Eye (tissue), 1 donor: Measurements from ENCODE around the gene FAM120C.

Experiments
- DNase-seq: peaks from one replicate; pipeline ENCODE4 v3.0.0-alpha.2; 2015

FAM120C gene, protein sequence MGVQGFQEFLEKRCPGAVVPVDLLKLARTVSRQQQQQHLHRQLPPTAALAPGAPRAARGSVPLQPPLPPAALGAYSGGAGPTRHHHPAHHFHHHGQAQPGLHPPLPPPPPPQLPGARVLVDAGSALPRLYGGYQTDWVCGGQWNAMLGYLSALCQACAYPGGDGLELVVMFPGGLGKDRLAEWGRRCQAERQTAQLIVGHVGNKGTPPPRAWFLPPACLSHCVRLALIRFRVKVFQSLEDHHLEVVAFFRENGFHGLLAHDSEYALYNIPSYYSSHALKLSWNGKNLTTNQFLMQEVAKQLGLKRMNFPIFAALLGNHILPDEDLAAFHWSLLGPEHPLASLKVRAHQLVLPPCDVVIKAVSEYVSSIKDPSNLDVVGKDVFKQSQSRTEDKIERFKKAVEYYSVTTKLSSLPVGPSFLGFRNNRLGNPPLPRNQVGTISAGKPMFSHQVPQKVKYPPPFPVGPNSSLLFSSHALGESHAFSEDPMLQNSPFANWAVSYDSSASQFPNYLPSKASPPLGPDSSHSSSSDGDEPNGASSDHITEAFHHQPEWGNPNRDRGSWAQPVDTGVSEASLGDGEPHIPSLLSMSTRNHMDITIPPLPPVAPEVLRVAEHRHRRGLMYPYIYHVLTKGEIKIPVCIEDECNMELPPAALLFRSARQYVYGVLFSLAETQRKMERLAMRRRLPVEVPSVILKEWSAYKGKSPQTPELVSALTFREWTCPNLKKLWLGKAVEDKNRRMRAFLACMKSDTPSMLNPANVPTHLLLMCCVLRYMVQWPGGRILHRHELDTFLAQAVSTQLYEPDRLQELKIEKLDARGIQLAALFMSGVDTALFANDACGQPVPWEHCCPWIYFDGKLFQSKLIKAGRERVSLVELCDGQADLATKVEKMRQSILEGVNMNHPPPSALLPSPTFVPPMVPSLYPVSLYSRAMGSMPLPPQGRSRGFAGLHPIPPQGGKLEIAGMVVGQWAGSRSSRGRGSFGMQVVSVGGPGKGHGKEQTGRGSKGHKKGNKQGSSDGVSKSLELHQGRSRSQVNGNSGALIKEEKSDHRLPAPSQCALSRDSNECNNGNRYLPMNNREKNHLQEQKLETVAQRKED

DNA sequence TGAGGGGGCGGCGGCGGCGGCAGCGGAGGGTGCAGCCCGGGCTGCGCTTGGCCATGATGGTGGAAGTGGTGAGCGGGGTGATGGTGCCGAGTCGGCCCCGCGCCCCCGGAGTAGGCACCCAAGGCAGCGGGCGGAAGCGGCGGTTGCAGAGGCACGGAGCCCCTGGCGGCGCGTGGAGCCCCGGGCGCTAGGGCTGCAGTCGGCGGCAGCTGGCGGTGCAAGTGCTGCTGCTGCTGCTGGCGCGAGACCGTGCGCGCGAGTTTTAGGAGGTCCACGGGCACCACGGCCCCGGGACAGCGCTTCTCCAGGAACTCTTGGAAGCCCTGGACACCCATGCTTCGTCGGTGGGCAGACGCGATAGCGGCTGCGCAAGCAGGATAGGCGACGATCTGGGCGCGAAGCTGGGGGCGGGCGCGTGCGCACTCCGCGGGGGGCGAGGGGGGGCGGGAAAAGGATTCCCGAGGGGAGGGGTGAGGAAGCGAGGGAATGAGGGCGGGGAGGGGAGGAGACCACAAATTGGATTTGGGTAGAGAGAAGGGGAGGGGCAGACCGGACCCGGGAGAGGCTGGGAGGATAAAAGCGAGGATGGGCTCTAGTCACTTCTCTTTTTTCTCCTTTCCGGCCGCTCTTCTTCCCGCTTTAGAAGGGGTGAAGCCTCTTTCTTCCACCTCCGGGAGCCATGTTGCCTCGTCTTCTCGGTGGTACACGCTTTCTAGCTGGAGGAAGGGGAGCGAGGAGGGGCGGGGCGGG lies at the start of gene FAM120C:
TSS of gene FAM120C (minus strand) at position 391 of the 750 bp plus-strand sequence. CDS start at position 335, 56 bp downstream.
- DNase-seq, result peak; percentile 90

DNA sequence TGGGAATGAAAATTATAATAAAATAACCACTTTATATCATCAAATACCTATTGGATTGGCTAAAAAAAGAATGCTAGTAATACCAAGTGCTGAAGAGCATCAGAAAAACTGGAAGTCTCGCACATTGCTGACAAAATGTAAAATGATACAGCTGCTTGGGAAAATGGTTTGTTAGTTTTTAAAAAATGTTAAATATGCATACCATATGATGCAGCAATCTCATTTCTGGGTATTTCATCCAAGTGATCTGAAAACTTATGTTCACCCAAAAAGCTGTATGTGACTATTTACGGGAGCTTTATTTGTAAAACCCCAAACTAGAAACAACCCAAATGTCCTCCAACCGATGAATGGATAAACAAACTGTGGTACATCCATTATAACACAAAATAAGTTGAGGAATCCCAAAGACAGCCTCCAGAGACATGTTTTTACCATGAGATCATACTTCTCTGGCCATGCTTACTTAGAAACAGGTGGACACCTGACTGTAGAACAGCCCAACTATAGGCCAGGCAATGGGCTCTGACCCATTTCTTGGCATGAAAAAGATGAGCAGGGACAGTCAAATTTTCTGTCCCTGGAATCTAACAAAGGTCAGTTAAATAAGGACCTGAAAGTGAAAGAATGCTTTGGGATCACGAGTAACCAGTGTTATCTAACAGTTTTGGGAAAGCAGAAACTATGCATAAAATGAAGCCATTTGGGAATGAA lies 47.5 kb upstream of the FAM120C start:
- DNase-seq, result no peak

DNA sequence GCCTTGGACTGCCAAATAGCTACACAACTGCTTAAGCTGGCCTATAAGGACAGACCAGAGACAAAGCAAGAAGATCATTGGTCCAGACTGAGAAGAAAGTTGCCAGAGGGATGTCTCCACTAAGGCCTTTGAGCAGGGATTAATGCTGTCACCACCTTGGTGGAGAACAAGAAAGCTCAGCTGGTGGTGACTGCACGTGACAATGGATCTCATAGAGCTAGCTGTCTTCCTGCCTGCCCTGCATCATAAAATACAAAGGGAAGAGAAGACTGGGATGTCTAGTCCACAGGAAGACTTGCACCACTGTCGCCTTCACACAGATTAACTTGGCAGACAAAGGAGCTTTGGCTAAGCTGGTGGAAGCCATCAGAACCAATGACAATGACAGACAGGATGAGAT lies 40.5 kb upstream of the FAM120C start:
- DNase-seq, result no peak

DNA sequence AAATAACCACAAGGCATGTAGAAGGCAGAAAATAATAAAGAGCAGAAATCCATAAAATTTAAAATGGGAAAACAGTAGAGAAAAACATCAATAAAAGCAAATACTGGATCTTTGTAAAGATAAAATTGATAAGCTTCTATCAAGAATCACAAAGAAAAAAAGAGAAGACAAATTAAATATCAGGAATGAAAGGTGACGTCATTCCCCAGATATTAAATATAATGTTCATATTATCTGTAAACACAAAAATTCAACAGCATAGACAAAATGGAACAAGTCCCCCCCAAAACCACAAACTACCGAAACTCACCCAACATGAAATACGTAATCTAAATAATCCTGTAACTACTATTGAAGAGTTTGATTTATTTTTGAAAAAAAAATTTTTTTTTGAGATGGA lies 30.5 kb upstream of the FAM120C start:
- DNase-seq, result no peak

DNA sequence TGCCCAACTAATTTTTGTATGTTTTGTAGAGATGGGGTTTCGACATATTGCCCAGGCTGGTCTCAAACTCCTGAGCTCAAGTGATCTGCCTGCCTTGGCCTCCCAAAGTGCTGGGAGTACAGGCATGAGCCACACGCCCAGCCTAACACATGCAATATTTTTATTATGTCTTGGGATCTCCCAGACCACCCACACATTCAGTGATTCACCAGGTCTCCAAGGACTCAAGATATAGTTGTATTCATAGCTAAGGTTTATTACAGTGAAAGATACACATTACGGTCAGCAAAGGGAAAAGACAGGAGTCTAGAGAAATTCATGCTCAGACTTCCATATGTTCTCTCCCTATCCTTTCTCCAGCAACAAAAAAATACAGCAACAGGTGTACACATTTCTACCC lies 25.5 kb upstream of the FAM120C start:
- DNase-seq, result no peak

DNA sequence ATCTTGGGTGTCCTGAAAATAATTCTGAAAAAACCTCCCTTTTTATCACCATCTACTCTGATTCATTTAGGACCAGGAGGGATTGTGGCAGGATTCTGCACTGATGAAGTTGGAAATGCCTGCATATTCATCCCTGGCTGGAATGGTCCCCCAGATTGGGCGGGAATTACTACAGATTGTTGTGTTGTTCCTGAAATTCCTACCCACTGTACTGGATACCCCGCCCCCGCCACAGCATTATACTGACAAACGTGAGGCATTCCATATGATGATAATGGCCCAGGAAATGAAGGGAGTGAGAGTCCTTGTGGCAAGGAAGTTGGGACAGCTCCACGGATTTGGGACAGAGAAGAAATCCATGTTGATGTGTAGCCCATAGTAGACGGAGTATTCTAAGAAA lies 15.2 kb upstream of the FAM120C start:
- no peak for DNase-seq

DNA sequence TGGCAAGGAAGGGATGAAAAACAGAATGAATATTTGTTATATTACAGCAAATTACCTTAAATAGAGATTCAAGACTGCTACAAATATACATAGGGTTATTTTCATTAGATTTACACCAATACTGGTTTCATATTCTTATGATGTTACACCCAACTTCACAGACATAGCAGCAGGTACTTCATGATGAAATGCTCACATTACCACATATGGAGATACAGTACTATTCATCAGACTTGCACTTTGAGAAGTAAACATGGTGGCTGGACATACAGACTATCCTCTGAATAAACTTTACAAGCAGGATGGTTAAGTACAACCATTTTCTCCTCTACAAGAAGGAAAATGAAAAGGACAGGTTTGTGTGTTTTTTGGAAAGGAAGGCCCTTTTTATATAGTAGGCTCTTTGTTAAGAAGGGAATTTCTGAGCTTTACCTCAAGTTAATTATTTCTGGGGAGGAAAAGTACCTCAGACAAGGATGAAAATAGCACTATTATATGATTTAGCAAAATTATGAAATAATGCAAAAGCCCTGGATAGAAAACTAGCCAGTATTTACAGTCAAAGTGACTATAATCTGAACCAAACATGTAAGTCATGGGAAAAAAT lies 12.0 kb upstream of the FAM120C start:
- DNase-seq, result no peak

DNA sequence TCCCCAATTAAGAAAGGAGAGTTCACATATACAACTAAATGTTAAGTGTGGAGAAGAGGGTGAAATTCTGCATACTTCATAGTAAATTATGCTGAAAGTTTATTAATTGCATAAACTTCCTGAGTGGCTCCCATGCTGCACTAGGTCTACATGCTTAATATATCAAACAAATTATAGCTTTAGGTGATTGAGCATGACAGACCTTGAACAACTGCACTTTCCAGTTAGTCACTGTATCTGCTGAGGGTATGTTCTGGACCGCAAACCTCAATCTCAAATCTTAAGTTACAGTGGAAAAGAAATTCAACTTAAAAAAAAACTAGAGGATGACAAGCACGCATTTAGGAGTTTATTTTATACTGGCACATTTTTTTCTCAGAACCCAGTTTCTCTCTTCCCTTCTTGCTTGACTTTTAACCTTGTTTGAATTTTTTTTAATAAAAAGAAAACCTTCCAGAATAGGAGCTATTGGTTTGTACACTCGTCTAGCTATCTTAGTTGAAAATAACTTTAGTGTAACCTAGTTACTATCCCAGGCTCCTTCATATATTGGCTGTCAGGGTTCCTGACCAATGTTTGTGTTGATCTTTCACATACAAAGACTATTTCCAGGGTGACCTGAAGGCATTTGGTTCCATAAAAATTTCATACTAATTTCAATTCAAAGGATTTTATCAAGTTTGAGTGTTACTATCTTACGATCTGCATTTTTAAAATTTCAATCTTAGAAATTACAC lies 10.2 kb upstream of the FAM120C start:
- DNase-seq, result no peak

DNA sequence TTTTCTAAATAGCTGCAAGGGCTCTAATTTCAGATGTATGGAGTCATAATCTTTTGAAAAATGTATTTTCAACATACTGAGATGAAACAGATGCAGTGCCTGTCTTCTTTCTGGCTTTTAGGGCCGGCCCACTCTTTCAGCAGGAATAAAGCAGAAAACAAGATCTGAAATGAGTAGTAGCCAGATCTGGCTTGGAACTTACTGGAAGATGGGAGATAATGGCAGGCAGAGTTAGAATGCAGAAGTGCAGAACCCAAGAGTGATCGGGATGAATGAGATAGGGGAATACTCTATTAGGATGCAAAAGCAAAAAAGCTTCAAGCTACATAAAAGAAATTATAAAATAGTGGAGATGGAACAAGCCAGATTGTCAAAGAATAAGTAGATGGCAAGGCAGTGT lies 1.4 kb upstream of the FAM120C start:
- DNase-seq, result no peak

DNA sequence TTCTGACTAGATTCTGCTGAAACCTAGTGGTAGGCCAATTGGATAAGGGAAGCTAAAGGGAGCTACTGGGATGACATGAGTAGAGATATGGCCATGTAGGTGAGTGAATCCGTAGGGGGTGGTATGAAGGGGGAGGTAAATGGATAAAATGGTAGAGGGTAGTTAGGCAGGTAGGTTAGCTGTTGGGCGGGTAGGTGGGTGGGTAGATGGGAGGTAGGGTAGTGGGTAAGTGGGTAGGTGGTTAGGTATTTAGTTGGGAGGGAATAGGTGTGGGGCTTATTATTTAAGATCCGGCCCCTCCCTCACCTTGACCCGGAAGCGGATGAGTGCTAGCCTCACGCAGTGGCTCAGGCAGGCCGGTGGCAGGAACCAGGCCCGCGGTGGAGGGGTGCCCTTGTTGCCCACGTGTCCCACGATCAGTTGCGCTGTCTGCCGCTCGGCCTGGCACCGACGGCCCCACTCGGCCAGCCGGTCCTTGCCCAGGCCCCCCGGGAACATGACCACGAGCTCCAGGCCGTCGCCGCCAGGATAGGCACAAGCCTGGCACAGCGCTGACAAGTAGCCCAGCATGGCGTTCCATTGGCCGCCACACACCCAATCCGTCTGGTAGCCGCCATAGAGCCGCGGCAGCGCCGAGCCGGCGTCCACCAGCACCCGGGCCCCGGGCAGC lies 725 bp downstream of the FAM120C start:
- peak; percentile 33 for DNase-seq

DNA sequence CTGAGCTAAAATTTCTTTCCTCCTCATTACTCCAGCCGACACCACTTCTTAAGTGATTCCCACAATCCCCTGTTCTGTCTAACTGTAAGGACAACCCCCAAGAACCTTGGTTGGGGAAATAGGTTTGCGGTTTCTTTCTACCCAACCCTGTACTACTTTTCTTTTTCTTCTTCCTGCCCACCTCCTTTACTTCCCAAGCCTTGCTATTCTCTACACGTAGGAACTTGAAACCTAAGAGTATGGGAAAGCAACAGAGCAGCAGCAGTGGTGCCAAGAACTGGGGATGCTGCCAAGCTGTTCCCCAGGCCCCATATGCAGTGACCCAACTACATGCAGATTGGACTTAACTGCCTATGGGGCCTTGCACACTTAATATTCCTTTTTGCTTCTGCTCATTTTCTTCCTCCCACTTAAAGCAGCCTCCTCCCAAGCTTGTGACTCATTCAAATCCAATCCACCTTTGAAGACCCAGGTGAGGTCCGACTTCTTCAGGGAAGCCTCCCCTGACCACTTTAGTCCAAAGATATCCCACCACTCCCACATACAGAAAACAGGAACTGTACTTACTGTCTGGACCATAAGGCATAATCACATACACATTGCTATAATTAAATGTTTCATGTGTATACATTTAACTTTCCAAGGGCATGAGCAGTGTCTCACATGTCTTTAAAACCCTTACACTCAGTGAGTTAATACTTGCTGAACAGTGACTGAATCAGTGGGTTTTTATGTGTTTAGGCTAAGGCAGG lies 1.7 kb downstream of the FAM120C start:
- DNase-seq, result no peak

DNA sequence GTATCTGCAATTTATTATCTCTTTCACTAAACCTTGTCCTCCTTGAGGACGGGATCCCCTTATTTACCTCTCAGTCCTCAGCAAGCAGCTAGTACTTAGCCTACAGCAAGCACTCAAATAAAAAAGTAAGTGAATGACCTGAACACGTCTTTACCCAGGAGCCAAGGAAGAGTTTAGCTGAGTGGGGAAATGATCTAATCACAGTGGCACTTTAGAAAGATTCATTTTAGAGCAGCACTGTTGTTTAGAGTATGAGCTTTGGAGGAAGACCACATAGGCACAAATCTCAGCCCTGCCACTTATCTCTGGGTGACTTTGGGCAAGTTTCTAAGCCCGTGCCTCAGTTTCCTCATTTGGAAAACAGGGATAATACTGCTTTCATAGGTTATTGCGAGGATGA lies 2.7 kb downstream of the FAM120C start:
- DNase-seq, result no peak

DNA sequence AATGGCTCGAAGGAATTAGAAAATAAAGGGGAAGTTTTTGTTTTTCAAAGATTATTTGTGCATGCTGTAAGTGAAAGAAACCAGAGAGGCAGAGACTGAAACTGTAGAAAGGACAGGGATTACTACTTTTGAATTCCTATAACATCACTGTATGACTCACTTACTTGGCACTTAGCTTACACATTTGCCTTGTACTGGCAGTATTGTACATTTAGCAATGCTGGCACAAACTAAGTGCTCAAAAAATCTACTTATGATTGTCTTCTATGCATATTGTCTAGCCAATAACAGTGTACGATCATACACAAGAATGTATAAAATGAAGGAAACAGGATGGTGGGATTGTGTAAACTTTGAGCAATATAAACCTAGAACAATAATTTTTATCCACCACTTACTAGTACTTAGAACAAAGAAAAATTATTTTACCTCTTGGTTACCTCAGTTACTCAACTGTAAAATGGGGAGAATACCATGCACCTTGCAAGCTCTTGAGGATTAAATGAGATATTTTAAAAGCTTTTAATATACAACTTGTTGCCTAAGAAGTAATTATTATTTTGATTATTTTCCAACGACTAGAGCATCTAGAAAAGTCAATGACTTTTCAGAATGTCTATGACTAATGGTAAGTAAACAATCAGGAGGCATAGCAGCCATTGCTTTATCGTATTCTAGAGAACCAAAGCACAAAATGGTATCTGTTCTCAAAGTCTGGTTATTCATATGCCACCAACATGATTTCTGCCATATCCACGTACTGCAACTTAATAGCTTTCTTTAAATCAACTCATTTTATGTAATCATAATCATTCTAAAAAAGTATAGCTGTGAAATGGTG lies 4.7 kb downstream of the FAM120C start:
- DNase-seq, result no peak

DNA sequence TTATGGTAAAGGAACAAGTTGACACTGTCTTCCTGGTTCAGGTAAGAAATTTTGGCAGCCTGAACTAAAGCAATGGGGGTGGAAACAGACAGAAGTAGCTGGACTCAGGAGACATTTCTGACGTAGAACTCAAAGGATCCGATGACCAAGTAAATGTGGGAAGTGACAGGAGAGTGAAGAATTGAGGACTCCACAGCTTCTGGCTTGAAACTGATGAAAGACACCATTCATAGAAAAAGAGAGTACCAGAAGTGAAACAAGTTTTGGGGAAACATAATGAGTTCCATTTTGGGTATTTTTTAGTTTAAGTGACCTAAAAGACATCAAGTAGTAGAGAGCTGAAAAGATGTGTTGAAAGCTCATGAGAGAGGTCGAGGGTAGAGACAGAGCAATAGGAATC lies 5.7 kb downstream of the FAM120C start:
- DNase-seq, result no peak

DNA sequence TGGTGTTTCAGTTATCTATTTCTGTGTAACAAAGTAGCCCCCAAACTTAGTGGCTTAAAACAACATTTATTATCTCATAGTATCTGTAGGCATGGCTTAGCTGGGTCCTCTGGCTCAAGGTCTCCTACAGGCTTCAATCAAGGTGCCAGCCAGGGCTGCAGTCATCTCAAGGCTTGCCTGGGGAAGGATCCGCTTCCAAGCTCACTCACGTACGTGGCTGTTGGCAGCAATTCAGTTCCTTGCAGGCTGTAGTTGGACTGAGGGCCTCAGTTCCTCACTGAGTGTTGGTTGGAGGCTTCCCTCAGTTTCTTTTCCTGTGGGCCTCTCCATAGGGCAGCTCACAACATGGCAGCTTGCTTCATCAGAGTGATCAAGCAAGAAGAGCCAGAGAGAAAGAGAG lies 9.3 kb downstream of the FAM120C start:
- DNase-seq, result no peak

DNA sequence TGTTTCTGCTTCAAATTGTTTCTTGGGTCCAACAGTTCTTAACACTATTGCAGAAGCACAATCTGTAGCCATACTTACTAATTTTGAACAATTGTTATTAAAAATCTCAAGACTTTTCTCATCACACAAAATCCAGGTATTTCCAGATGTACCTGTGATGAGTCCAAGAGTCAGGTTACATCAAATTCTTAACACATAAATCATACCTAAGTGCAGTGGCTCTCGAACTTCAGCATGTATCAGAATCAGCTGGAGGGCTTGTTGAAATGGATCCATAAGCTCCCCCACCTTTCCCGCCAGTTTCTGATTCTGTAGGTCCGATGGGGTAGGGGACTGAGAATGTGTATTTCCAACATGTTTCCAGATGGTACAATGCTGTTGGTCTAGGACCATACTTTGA lies 10.6 kb downstream of the FAM120C start:
- no peak for DNase-seq

DNA sequence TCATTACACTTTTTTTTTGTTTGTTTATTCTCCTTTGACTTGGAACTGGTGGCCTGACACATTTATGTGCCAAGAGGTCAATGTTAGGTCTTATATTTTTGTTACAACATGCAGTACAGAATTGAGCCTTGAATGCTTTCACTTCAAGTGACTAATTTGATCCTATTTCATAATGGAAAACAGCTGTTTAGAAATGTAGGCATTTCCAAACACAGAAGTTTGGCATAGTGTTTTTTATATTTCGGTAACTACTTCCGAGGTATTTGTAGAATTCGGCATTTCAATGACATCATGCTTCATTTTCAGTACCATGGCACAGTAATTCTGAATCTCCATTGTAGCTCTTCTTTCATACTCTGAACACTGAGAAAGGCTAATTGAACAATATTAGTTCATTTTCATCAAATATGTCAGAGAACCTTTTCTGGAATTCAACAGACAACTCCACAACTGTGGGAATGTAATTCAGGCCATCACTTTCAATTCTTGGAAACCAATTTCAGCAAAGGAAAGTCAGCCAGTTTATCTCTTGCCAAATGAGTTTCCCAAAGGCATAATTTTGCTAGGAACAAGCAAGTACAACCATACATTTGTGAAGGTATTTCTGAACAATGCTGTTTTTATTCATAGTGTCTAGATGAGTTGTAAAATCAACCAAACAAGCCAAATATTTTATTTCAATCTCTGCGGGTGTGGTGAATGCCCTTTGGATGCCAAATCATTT lies 11.4 kb downstream of the FAM120C start:
- no peak for DNase-seq

DNA sequence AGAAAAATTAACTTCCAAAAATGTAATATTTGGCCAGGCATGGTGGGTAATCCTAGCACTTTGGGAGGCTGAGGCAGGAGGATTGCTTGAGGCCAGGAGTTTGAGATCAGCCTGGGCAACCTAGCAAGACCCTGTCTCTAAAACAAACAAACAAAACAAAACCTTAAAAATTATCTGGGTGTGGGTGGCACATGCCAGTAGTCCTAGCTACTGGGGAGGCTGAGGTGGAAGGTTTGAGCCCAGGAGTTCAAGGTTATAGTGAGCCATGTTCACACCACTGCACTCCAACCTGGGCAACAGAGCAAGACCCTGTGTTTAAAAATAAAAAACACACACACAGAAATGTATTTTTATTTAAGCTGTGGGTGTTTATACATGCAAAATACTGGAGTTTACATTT lies 12.0 kb downstream of the FAM120C start:
- DNase-seq, result no peak
